SU-DHL-6 (cell line): ENCODE results near the gene ANXA7.

Source experiments
- H2AFZ ChIP-seq: fragments of 200-600 bp; sonication (generic); 2 replicates; pipeline ENCODE4 v1.6.1; 2014; ENCODE audit warnings: low read depth, mild to moderate bottlenecking, moderate library complexity, mixed read lengths, antibody characterized with exemption, low read length; ENCODE audit not compliant: severe bottlenecking
- H3F3A ChIP-seq: fragments of 200-600 bp; shearing (Covaris generic); 2 replicates; pipeline ENCODE4 v1.6.0; 2016; ENCODE audit warnings: antibody characterized with exemption, mild to moderate bottlenecking; ENCODE audit not compliant: insufficient read depth
- H3K27ac ChIP-seq: fragments of 200-600 bp; sonication (generic); 2 replicates; pipeline ENCODE4 v1.5.1; 2016; ENCODE audit warnings: low read depth, mild to moderate bottlenecking, low read length, moderate library complexity, mixed read lengths
- H3K27me3 ChIP-seq: fragments of 200-600 bp; sonication (generic), shearing (Covaris generic); 2 replicates; pipeline ENCODE4 v1.6.0; 2014; ENCODE audit warnings: mild to moderate bottlenecking, low read length
- H3K36me3 ChIP-seq: fragments of 200-600 bp; sonication (generic); 2 replicates; pipeline ENCODE4 v1.6.1; 2014; ENCODE audit warnings: mild to moderate bottlenecking, low read length, mixed read lengths
- H3K4me2 ChIP-seq: fragments of 300-600, 200-600 bp; shearing (Covaris generic), sonication (generic); 2 replicates; pipeline ENCODE4 v1.6.0; 2014; ENCODE audit warnings: low read length, low read depth, mild to moderate bottlenecking; ENCODE audit not compliant: poor library complexity, severe bottlenecking
- H3K4me3 ChIP-seq: fragments of 200-600 bp; sonication (generic); 2 replicates; pipeline ENCODE4 v1.5.1; 2014; ENCODE audit warnings: antibody characterized with exemption, low read length, mild to moderate bottlenecking, mixed read lengths; ENCODE audit not compliant: insufficient read depth, poor library complexity, severe bottlenecking
- H3K79me2 ChIP-seq: fragments of 200-600 bp; sonication (generic); 2 replicates; pipeline ENCODE4 v1.6.1; 2014; ENCODE audit warnings: mild to moderate bottlenecking, low read length, moderate library complexity; ENCODE audit not compliant: insufficient read depth
- H3K9ac ChIP-seq: fragments of 200-600 bp; sonication (generic); 2 replicates; pipeline ENCODE4 v1.7.0; 2014; ENCODE audit warnings: mild to moderate bottlenecking, low read length
- H3K9me2 ChIP-seq: fragments of 200-600 bp; sonication (generic); replicated peaks from 2 replicates; pipeline ENCODE4 v1.6.1; 2014; ENCODE audit warnings: low read length; ENCODE audit not compliant: insufficient read depth
- H3K9me3 ChIP-seq: fragments of 200-600 bp; sonication (generic); 2 replicates; pipeline ENCODE4 v1.6.1; 2014; ENCODE audit warnings: low read length, mixed read lengths; ENCODE audit not compliant: insufficient read depth
- H4K20me1 ChIP-seq: fragments of 200-600 bp; sonication (generic); 2 replicates; pipeline ENCODE4 v1.6.1; 2014; ENCODE audit warnings: low read depth, mild to moderate bottlenecking, antibody characterized with exemption, low read length, moderate library complexity, mixed read lengths
- EZH2phosphoT487 ChIP-seq: fragments of 200-600 bp; sonication (generic), shearing (Covaris generic); conservative IDR thresholded peaks from 2 replicates; pipeline ENCODE4 v1.6.1; 2018; ENCODE audit warnings: mild to moderate bottlenecking, antibody characterized with exemption, low read length, moderate library complexity, mixed read lengths
- TF ChIP-seq, protein P1 (sequence below): fragments of 200-600 bp; sonication (generic); IDR thresholded peaks from one replicate; pipeline ENCODE4 v1.5.1; 2017; ENCODE audit warnings: antibody characterized with exemption, mild to moderate bottlenecking, low read length, moderate library complexity; ENCODE audit not compliant: insufficient read depth, poor library complexity, severe bottlenecking

The ANXA7 gene

DNA sequence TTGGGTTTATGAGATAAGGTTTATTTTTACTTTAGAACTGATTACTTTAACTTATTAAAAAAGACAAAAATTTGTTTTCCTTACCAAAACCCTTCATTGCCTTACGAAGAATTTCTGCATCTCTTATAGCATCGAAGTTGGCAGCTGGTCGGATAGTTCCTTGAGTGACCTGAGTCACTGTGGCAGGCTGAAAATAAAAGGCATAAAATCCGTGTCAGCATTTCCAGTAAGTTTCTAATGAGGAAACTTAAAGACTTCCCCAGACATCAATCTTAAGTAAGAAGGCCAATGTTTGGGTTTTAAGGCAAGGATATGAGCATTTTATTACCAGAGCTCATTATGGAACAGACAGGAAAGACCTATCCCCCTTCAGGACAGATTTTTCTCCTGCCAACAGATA lies 25.6 kb downstream of the ANXA7 start:
- H3K36me3 ChIP-seq, result peaks cover 16% of the 10 kb centered on the region; the same call in 1 of the 2 replicates

DNA sequence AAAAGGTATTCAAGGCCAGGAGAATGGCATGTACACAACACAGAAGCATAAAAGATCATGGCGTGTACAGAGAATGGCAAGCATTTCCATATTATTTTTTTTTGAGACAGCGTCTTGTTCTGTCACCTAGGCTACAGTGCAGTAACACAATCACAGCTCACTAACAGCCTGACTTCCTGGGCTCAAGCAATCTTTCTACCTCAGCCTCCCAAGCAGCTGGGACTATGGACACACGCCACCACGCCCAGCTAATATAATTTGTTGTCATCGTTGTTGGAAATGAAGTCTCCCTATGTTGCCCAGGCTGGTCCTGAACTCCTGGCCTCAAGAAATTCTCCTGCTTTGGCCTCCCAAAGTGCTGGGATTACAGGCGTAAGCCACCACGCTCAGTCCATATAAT lies 27.3 kb downstream of the ANXA7 start:
- Histone ChIP-seq H3K4me2 (no peak overlapping the region), H3F3A (no peaks in the 10 kb centered on the region), H3K9ac (no peak overlapping the region), H4K20me1 (no peaks in the 10 kb centered on the region), H3K27me3 (no peaks in the 10 kb centered on the region), H3K9me2 (no peaks in the 10 kb centered on the region), H3K4me3 (no peak overlapping the region), H3K79me2 (no peaks in the 10 kb centered on the region), H3K27ac (no peak overlapping the region), H3K36me3 (peaks cover 18% of the 10 kb centered on the region; the same call in 1 of the 2 replicates), H3K9me3 (no peaks in the 10 kb centered on the region), H2AFZ (no peak overlapping the region)
- no peak for TF ChIP-seq EZH2phosphoT487
- TF ChIP-seq, protein P1, sequence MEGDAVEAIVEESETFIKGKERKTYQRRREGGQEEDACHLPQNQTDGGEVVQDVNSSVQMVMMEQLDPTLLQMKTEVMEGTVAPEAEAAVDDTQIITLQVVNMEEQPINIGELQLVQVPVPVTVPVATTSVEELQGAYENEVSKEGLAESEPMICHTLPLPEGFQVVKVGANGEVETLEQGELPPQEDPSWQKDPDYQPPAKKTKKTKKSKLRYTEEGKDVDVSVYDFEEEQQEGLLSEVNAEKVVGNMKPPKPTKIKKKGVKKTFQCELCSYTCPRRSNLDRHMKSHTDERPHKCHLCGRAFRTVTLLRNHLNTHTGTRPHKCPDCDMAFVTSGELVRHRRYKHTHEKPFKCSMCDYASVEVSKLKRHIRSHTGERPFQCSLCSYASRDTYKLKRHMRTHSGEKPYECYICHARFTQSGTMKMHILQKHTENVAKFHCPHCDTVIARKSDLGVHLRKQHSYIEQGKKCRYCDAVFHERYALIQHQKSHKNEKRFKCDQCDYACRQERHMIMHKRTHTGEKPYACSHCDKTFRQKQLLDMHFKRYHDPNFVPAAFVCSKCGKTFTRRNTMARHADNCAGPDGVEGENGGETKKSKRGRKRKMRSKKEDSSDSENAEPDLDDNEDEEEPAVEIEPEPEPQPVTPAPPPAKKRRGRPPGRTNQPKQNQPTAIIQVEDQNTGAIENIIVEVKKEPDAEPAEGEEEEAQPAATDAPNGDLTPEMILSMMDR, result no peak

More for the DNA sequence above, 25.6 kb downstream of the ANXA7 start:
- Histone ChIP-seq H3K9me3 (no peaks in the 10 kb centered on the region), H2AFZ (no peak overlapping the region), H3F3A (no peaks in the 10 kb centered on the region), H3K9me2 (no peaks in the 10 kb centered on the region), H4K20me1 (no peaks in the 10 kb centered on the region), H3K27me3 (no peaks in the 10 kb centered on the region), H3K9ac (no peak overlapping the region), H3K27ac (no peak overlapping the region), H3K79me2 (no peaks in the 10 kb centered on the region), H3K4me3 (no peak overlapping the region), H3K4me2 (no peak overlapping the region)
- TF ChIP-seq EZH2phosphoT487, result no peak
- TF ChIP-seq, protein P1, result no peak

DNA sequence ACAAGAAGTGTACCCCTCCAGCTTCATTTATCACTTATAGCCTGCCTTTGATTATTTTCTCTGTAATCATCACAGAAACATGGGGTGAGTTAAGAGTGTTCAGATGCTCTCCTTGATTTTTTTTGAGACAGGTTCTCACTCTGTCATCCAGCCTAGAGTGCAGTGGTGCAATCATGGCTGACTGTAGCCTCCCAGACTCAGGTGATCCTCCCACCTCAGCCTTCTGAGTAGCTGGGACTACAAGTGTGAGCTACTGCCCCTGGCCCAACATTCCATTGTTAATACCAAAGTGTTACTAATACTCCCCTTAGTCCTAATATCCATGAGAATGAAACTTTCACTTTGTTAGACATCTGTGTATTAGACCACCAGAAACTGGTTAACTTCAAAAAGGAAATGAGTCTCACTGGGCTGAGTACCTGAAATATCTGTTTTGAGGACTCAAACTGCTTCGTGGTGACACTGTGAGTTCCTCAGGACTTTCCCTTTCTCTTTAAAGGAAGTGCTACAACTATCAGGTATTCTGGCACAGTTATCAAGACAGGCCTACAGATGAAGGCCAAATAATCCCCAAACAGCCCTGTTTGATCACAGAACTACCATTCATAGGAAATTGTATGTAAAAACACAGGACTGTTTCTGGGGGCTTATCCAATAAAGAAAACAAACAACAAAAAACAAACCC lies 34.7 kb downstream of the ANXA7 start:
- no peak for TF ChIP-seq EZH2phosphoT487
- TF ChIP-seq, protein P1, result no peak
- H3K9me3 ChIP-seq, result no peaks in the 10 kb centered on the region
- H3K9ac ChIP-seq, result no peak overlapping the region
- H3K4me3 ChIP-seq, result no peak overlapping the region
- peaks cover 18% of the 10 kb centered on the region; the same call in 1 of the 2 replicates for H3K36me3 ChIP-seq
- H3F3A ChIP-seq, result peaks cover 4% of the 10 kb centered on the region
- no peak overlapping the region for H3K27ac ChIP-seq
- no peaks in the 10 kb centered on the region for H4K20me1 ChIP-seq
- H3K27me3 ChIP-seq, result no peaks in the 10 kb centered on the region
- H3K79me2 ChIP-seq, result no peaks in the 10 kb centered on the region
- no peak overlapping the region for H2AFZ ChIP-seq
- H3K9me2 ChIP-seq, result no peaks in the 10 kb centered on the region
- no peak overlapping the region for H3K4me2 ChIP-seq
